NCI-H2196 treated with DMSO at 0.1 percent for 48 hours (cell line): Measurements from ENCODE around the gene FBXW7.

ENCODE experiments used
- DNase-seq: peaks from one replicate; lab custom pipeline; 2025; ENCODE audit not compliant: unreplicated experiment; lab: John Stamatoyannopoulos, UW

Gene FBXW7

DNA sequence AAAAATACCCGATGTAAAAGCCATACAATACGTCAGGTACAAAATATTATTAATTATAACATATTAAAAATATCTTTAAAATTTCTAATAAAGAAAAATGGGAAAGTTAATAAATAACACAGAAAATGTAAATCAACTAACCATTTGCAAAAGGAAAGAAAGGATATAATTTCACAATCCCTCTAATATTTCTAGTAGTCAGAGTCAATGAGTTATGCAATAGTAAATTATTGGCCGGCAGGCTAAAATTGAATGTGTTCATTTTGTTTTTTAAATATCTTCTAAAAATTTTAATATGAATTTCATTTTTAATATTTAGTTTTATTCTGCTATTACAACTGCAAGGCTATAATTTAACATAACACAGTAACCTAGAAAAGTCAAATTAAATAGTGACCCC, 155.7 kb downstream of the FBXW7 start:
- DNase-seq = no peak

GRCh38 chr4:152374606-152375285, 161.1 kb downstream of the FBXW7 start:
- no peak for DNase-seq

DNA sequence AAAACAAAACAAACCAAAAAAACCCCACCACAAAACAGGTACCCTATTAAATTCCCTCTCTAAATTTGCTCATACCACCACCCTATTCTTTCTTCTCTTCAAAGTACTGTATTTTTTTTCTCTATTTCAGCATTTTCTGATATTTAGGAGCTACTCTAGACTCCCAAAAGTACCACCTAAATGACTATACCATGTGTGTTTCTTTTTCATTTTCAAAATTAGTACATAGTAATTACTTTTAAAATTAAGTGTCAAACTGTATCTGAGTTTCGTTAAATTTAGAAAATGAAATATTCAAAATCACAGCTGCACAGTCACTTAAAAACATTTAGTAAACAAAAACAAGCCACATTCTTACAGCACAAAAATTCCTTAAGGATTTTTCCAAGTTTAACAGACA, 161.7 kb downstream of the FBXW7 start:
- DNase-seq = no peak

DNA sequence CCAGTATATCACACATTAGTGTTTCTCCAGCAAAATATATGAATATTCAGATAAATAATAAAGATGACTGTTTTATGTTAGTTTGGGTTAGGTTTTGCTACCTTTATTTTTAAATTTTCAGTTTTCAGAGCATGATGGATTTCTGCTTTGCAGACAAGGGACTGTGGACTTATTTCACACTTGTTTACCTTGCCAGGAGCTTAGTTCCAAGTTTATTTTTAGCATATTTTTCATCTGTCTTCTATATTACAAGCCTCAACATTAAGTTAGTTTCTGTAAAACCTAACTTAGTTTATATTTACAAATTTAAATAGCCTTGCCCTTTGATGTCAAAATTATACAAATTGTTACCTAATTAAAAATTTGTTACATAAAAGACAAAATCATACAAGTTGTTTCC, 163.4 kb downstream of the FBXW7 start:
- no peak for DNase-seq

- no peak for DNase-seq
Observed at GRCh38 chr4:152369902-152370295, 166.0 kb downstream of the FBXW7 start.

DNA sequence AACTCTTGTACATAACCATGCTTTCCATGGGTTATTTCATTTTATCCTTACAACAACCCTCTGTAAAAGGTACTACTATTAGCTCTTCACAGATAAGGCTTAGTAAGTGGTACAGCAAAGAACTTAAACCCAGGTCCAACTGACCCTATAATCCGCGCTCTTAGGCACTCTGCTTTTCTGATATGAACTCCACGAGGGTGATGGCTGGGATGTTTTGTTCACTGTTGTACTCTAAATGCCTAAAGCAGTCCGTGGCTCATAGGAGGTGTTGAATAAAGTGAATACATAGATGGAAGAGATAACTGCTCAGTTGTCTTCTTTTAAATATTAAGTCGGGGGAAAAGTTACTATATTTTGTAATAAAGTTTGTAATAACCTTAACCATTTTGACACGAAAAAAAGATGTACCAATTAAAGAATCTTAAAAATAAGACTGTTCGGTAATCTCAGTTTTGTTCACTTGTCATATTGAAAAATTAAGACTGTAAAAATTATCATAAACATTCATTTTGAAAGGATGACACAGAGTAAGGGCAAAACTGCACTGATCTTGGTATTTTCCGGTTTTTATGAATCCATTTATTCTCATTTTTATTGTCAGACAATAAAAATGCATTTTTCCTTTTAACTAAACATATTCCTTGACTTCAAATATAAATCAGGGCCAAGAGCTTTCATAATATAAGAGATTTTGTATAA, 166.5 kb downstream of the FBXW7 start:
- no peak for DNase-seq

- peak; percentile 26 for DNase-seq
Observed at GRCh38 chr4:152368001-152368400, 167.9 kb downstream of the FBXW7 start.

- no peak for DNase-seq
Observed at GRCh38 chr4:152364883-152365282, 171.0 kb downstream of the FBXW7 start.

DNA sequence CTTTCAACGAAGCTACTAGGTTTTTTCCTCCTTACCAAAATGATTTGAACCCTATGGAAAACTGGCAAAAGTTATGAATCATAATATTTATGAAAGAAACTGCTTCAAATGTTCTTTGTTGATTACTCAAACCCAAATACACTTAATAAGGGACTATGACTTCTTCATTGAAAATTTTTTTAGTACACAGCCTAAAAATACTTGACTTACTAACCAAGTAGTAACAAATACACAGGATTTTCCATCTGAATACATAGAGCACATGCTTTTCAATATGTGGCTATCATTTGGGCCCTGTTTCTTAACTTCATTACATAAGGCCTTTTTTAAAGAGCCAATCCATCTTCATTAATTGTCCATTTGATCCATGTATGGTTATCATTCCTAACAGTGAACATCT, 171.5 kb downstream of the FBXW7 start:
- no peak for DNase-seq

DNA sequence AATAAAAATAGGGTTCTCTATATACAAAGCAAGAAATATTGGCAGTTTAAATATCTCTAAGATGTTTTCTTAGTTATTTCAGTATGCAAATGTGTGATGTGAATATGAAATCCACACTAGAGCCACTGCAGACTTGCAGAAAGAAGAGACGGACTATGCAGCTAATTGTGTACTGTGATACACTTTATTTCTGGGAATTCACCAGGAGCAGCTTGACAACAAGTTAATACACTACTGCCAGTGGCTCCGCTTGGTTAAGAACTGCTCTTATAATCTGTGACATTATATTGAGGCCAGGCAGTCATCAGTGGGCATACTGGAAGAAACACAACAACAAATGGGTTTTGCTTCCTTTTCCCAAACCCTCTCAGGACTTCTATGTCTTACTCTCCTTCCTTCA, 172.0 kb downstream of the FBXW7 start:
- DNase-seq = no peak

- DNase-seq = no peak
Observed at GRCh38 chr4:152363086-152363485, 172.8 kb downstream of the FBXW7 start.

DNA sequence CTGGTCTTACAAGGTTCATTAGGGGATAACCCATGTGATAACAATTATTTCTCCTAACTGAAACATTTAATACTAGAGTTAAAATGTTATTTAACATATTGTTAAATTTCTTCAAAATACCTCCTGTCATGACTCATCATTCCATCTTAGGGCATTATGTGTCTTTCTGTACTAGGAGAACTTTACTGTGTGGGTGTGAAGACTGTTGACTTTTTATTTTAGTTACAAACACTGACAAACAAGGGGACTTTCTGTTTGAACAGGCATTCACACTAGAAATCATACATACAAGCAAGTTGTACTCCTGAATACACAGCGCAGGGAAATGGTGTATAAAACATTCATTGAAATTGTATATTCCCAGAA, 175.9 kb downstream of the FBXW7 start:
- no peak for DNase-seq

DNA sequence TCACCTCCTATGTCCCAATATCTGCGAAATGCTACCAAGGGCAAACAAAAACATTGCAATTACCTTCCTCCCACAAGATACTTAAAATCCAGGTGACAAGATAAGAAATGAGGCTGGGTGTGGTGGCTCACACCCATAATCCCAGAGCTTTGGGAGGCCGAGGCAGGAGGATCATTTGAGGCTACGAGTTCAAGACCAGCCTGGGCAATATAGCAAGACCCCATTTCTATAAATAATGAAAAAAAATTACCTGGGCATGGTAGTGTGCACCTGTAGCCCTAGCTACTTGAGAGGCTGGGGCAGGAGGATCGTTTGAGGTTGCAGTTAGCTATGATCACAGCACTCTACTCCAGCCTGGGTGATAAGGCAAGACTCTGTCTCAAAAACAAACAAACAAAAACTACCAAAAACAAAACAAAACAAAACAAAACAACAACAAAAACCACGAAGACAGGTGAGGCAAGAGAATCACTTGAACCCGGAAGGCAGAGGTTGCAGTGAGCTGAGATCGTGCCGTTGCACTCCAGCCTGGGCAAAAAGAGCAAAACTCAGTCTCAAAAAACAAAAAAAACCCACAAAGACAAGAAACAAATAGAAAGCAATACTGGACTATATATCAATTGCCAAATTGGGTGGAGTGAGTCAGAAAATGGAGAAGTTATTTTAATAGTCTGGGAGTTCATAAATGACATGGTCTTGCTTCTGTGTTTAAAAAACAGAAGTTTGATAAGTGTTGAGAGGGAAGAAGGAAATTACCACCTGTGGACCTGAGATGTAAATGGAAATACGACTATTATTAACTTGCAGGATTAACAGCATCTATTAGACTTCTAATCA, 176.5 kb downstream of the FBXW7 start:
- DNase-seq = no peak

GRCh38 chr4:152357206-152357605, 178.7 kb downstream of the FBXW7 start:
- DNase-seq = no peak

DNA sequence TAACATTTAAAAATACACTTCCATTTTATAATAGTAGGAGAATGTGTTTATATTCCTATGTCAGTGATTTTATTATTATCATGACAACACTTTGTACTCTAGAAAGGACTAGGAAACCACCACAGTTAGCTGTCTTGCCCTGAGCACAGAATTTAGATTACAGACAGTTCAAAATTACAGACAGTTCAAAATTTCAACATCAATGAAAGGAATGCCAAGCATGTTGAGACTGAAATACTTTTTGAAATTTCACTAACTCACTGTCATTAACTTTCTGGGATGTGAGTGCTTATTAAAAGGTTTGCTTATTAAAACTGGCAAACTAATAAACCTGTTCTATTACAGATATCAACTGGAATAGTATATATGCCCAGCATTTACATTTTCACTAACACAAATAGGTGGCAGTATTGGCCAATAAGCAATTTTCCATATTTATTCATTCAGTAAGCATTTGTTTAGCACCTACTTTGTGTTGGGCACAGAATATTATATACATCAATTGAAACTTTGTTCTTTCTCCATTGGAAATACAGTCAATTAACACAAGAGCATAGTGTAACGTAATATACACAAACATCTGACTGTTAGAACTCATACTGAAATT, 179.4 kb downstream of the FBXW7 start:
- no peak for DNase-seq

DNA sequence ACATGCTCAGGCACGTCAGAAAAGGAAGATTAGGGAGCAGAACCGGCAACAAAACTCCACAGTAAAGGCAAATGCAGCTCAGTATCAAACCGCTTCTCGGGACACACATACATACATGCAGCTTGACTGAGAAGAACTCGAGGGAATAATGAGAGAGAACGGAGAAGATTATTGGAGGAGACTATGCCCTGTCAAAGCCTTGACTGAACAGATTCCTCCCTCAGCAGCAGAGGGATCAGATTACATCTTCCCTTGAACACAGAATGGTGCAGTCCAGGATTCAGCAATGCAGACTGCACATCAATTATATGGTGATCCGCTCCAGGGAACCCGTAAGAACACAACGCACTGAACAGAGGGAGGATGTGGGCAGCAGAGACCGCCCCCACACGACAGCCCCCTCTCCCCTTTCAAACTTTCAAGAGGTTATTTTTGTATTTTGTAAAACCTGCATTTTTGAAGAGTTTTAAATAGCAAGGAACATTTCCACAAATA, 183.2 kb downstream of the FBXW7 start:
- peak; percentile 60 for DNase-seq

GRCh38 chr4:152352215-152352614, 183.7 kb downstream of the FBXW7 start:
- no peak for DNase-seq

DNA sequence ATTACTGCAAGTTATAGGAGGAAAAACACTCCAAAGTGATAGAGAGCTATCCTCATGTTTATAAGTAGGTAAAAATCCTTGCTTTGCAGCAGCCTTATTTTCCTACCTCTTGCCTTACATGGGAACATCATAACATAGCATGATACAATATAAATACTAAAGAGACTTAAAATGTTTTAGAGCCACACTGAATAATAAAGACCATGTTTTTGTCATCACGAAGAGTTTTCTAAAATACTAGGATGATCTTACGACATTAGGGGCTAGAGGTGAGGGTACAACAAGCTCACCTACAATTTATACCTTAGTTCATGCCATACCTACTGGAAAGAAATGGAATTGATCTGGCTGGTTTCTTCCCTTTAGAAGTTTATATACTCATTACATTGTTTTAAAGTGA, 184.8 kb downstream of the FBXW7 start:
- DNase-seq = no peak

- DNase-seq = no peak
Observed at GRCh38 chr4:152348670-152349069, 187.2 kb downstream of the FBXW7 start.

DNA sequence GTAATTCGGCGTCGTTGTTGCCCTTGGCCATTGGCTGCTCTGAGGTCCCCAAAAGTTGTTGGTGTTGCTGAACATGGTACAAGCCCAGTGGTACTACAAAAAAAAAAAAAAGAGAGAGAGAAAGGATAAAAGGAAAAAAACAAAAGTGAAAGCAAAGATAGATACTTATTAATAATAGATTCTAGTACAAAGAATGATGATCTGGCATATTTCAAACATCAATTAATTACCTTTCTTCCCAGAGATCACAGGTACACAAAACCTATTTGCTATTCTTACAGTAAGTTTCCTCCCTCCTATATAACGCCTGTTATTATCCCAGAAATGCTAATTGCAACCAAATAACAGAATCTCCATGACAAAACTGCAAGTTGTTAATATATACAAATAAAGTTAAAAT, 188.9 kb downstream of the FBXW7 start:
- DNase-seq = no peak

DNA sequence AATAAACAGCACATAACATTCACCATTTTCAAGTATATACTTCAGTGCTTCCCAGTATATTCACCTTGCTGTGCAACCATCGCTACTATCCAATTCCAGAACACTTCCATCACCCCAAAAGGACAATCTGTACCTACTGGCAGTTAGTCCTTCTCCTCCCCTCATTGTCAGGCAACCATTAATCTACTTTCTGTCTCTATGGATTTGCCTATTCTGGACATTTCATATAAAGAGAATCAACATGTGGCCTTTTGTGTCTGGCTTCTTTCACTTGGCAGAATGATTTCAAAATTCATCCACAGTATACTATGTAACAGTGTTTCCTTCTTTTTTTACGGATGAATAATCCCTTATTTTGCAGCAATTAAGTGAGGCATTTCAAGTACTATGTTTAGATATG, 189.4 kb downstream of the FBXW7 start:
- DNase-seq = no peak

DNA sequence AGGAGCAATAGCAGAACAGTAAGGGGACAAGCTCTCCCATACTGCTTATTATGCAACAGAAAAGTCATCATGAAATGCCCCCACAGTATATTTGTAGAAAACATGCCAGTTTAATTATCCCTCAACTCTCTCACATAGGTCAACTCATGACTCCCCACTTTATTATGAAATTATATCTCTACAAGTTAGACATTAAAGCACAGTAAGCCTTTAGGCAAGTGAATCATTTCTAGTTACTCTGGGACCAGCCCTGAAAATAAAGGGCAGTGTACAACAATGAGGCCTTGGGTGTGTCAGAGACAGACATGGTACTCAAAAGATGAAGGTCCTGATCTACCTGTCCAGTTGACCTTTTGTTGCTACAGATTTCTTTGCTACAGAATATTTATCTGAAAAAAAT, 191.9 kb downstream of the FBXW7 start:
- no peak for DNase-seq
